Aorta (tissue), 5 donors: ENCODE measurements around the gene H2BK1. TPM values are rescaled to one million over a fixed set of nuclear protein-coding genes. Genes with fewer than 3 reads are reported as not detected.

ENCODE experiments used
- ATAC-seq: fragments of 200-7000 bp; cut with Tn5 transposase; one replicate; pipeline ENCODE4 v1.9.1; 2022; ENCODE audit warnings: moderate library complexity; ENCODE audit not compliant: low FRiP score
- DNase-seq, 2 donors: peaks; one replicate each; pipeline ENCODE4 v3.0.0-alpha.2; 2020
- H3K27ac ChIP-seq, 2 donors: one replicate each; pipeline ENCODE4 v1.5.1; 2013; ENCODE audit warnings: low read length in 2 of 2, mild to moderate bottlenecking in 2 of 2, moderate library complexity in 2 of 2, control low read depth in 1 of 2, inconsistent platforms in 1 of 2, low read depth in 1 of 2
- H3K27me3 ChIP-seq, 2 donors: one replicate each; pipeline ENCODE4 v1.6.1; 2013; ENCODE audit warnings: control low read depth in 1 of 2, low read length in 1 of 2, mild to moderate bottlenecking in 1 of 2, moderate library complexity in 1 of 2; ENCODE audit not compliant: insufficient read depth in 2 of 2, control insufficient read depth in 1 of 2
- H3K36me3 ChIP-seq, 2 donors: one replicate each; pipeline ENCODE4 v1.6.1; 2013; ENCODE audit warnings: control low read depth in 1 of 2, low read length in 1 of 2, mild to moderate bottlenecking in 1 of 2; ENCODE audit not compliant: insufficient read depth in 2 of 2, control insufficient read depth in 1 of 2
- H3K4me1 ChIP-seq, 2 donors: one replicate each; pipeline ENCODE4 v1.6.1; 2013; ENCODE audit warnings: low read length in 2 of 2, control low read depth in 1 of 2, mild to moderate bottlenecking in 1 of 2, moderate library complexity in 1 of 2; ENCODE audit not compliant: insufficient read depth in 2 of 2, control insufficient read depth in 1 of 2
- H3K4me3 ChIP-seq, 2 donors: one replicate each; pipeline ENCODE4 v1.5.1; 2013; ENCODE audit warnings: low read length in 2 of 2, control low read depth in 1 of 2, mild to moderate bottlenecking in 1 of 2
- H3K9me3 ChIP-seq: one replicate; pipeline ENCODE4 v1.6.1; 2013; ENCODE audit warnings: mild to moderate bottlenecking, low read length; ENCODE audit not compliant: control insufficient read depth
- WGBS, 2 donors: extraction: QIAGEN DNeasy Blood & Tissue Kit; methylation state at CpG; one replicate each; pipeline ENCODE4 v1.1.7; 2013; 5-methylcytosine and 5-hydroxymethylcytosine counted together
- intact Hi-C, 2 donors: fragments of 100-400 bp; cut with DNase I; formaldehyde crosslinking; loops; one replicate each; pipeline versions ENCODE4 v1.14.2 to v1.15.0; 2022
- polyA plus RNA-seq, 2 donors: library from polyadenylated mRNA; stranded (reverse); fragments of 200-250 nt; gene quantifications; one replicate each; pipeline ENCODE4 v1.2.3, GENCODE V29; 2013
- total RNA-seq, 2 donors: library from RNA; stranded (reverse); fragmentation: NEBNext Ultra II Directional; extraction: Animal tissue kit (Norgen Biotek cat#: 25700); gene quantifications; one replicate each; pipeline ENCODE4 v1.2.1, GENCODE V29; 2021
- donor health status: healthy with polysubstance abuse.
- donor health status: Bipolar disorder and iron deficiency.
- donor health status: DM: no; HTN: no; CAD: no.
- donor health status: DM: no; HTN: no; CAD: no.
- donor health status: DM: yes; HTN: yes; CAD: no.

H2BK1 gene
- total and polyA plus RNA-seq, 4 donors: 2.2 TPM; not detected in 3

- no peaks in the 10 kb centered on the region for H3K36me3 ChIP-seq
- no peak overlapping the region for H3K27ac ChIP-seq
- DNase-seq (no peak), ATAC-seq (no peak)
- intact Hi-C loops: no loop called here
- 60 to 64% methylated on average over 48 of the region's 48 CpGs for WGBS, 2 donors
- no peak overlapping the region for H3K4me3 ChIP-seq
- no peaks in the 10 kb centered on the region for H3K9me3 ChIP-seq
- H3K27me3 ChIP-seq: no peaks in the 10 kb centered on the region
- H3K4me1 ChIP-seq: no peaks in the 10 kb centered on the region
Observed at GRCh38 chr7:151204383-151205032, 5.8 kb downstream of the H2BK1 start.

- no peak overlapping the region for H3K27ac ChIP-seq
- no peaks in the 10 kb centered on the region for H3K27me3 ChIP-seq
- H3K4me3 ChIP-seq: no peak overlapping the region
- no peak for DNase-seq
- H3K36me3 ChIP-seq: no peaks in the 10 kb centered on the region
- no peaks in the 10 kb centered on the region for H3K9me3 ChIP-seq
- WGBS, 2 donors: 93 to 97% methylated on average over 9 of the region's 9 CpGs
- ATAC-seq: no peak
- no peaks in the 10 kb centered on the region for H3K4me1 ChIP-seq
- intact Hi-C loops: no loop called here
Observed at GRCh38 chr7:151202836-151203235, 7.5 kb downstream of the H2BK1 start.

DNA sequence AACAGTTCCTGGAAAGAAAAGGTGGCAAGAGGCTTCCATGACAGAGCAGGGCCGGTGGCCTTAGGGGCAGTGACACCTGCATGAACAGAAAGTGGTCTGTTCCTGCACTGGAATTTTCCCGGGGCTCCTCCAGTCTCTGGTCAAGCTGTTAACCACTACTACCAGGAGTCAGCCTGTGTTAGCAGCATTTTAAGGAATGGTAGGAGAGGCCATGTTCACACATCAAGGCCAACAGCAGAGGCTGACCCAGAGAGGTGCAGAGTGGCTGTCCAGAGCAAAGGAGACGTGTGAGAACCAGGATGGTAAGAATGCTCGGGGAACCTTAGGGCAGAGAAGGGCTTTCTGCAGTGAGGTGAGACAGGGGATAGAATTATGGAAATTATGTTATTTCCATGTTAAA, 8.5 kb downstream of the H2BK1 start:
- Histone ChIP-seq H3K4me3 (no peak overlapping the region), H3K27me3 (no peaks in the 10 kb centered on the region), H3K4me1 (no peaks in the 10 kb centered on the region), H3K36me3 (no peaks in the 10 kb centered on the region), H3K9me3 (no peaks in the 10 kb centered on the region), H3K27ac (no peak overlapping the region)
- ATAC-seq (no peak), DNase-seq (no peak)
- WGBS, 2 donors: 86 to 87% methylated on average over 4 of the region's 4 CpGs
- intact Hi-C loops: no loop called here

- H3K36me3 ChIP-seq: no peaks in the 10 kb centered on the region
- ATAC-seq (no peak), DNase-seq (no peak)
- H3K4me1 ChIP-seq: no peaks in the 10 kb centered on the region
- no peak overlapping the region for H3K4me3 ChIP-seq
- 89 to 94% methylated on average over 3 of the region's 3 CpGs for WGBS, 2 donors
- no peak overlapping the region for H3K27ac ChIP-seq
- no peaks in the 10 kb centered on the region for H3K27me3 ChIP-seq
- H3K9me3 ChIP-seq: no peaks in the 10 kb centered on the region
- intact Hi-C loops: no loop called here
Observed at GRCh38 chr7:151201344-151201743, 8.9 kb downstream of the H2BK1 start.

GRCh38 chr7:151198945-151199848, 11.1 kb downstream of the H2BK1 start:
- no peaks in the 10 kb centered on the region for H3K9me3 ChIP-seq
- peak; percentile 27 for ATAC-seq
- H3K4me3 ChIP-seq: no peak overlapping the region
- H3K27ac ChIP-seq: no peak overlapping the region
- H3K4me1 ChIP-seq: no peaks in the 10 kb centered on the region
- no peak for DNase-seq
- intact Hi-C loops: no loop called here
- no peaks in the 10 kb centered on the region for H3K36me3 ChIP-seq
- WGBS, 2 donors: 39 to 44% methylated on average over 30 of the region's 30 CpGs
- no peaks in the 10 kb centered on the region for H3K27me3 ChIP-seq

- Histone ChIP-seq H3K9me3 (no peaks in the 10 kb centered on the region), H3K27ac (no peak overlapping the region), H3K4me1 (no peaks in the 10 kb centered on the region), H3K27me3 (no peaks in the 10 kb centered on the region), H3K4me3 (no peak overlapping the region), H3K36me3 (no peaks in the 10 kb centered on the region)
- intact Hi-C loops: no loop called here
- ATAC-seq (no peak), DNase-seq (no peak)
Observed at GRCh38 chr7:151197932-151198331, 12.4 kb downstream of the H2BK1 start.

DNA sequence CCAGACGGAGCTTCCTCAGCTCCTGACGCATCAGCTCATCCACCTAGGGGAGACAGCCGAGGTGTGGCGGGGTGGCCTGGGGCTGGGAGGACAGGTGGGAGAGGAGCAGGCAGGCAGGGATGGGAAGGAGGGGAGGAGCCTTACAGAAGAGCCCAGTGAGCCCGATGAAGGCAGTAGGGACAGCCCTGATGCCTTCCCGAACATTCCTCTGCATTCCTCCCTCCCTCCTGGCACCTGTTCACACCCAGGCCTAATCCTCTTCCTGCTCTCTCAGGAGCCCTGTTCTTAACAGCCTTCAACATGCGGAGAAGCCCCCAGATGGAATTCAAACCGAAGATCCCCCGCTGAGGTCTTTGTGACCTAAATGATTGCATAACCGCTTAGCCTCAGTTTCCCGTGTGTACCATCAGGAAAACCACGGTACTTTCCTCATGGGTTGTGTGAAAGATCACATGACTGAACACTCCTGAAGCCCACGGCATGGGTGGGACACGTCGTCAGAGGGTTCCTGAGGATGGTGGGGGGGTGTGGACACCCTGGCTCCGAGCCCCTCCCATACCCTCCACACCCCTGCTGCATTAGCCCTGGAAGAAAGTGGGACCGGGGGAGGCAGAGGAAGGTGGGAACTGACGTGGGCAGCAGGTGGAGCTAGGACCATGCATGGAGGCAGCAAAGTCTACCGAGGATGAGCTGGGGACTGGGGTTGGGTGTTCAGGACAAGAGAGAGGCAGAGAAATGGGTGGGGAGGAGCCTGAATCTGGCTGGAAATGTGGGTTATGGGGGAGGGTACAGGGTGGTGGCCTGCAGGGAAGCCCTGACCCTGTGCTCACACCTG, 14.5 kb downstream of the H2BK1 start:
- Histone ChIP-seq H3K4me3 (no peak overlapping the region), H3K4me1 (no peaks in the 10 kb centered on the region), H3K36me3 (no peaks in the 10 kb centered on the region), H3K9me3 (no peaks in the 10 kb centered on the region), H3K27me3 (no peaks in the 10 kb centered on the region), H3K27ac (no peak overlapping the region)
- 58 to 59% methylated on average over 19 of the region's 19 CpGs for WGBS, 2 donors
- ATAC-seq: no peak
- intact Hi-C loops: no loop called here
- DNase-seq: no peak

GRCh38 chr7:151194188-151194587, 16.1 kb downstream of the H2BK1 start:
- Histone ChIP-seq H3K27me3 (no peaks in the 10 kb centered on the region), H3K4me3 (no peak overlapping the region), H3K9me3 (no peaks in the 10 kb centered on the region), H3K27ac (no peak overlapping the region), H3K36me3 (no peaks in the 10 kb centered on the region), H3K4me1 (no peaks in the 10 kb centered on the region)
- WGBS, 2 donors: 81 to 82% methylated on average over 7 of the region's 7 CpGs
- intact Hi-C loops: no loop called here
- ATAC-seq: no peak
- no peak for DNase-seq
